CD4-positive, CD25-positive, alpha-beta regulatory T cell (primary cell): ENCODE data around the gene KCNQ1. TPM values are rescaled to one million over a fixed set of nuclear protein-coding genes. Genes with fewer than 3 reads are reported as not detected.

Source experiments
- ATAC-seq, 2 donors: fragments of 150-1000 bp; cut with Tn5 transposase; one replicate each; pipeline ENCODE4 v1.10.0; 2021; ENCODE audit warnings: low read depth in 2 of 2, moderate number of reproducible peaks in 2 of 2, moderate library complexity in 1 of 2
- DNase-seq, 3 donors: peaks; one replicate each; pipeline versions ENCODE4 v3.0.0 to v3.0.0-alpha.2; 2012 to 2022; ENCODE audit warnings: mixed read lengths in 1 of 3
- H3K27ac ChIP-seq: one replicate; pipeline ENCODE4 v1.7.0; 2013; ENCODE audit warnings: mild to moderate bottlenecking, low read length; ENCODE audit not compliant: insufficient read depth, poor library complexity, severe bottlenecking
- H3K27me3 ChIP-seq: one replicate; pipeline ENCODE4 v1.7.0; 2013; ENCODE audit warnings: low read length; ENCODE audit not compliant: control insufficient read depth, insufficient read depth
- H3K36me3 ChIP-seq: one replicate; pipeline ENCODE4 v1.7.0; 2013; ENCODE audit warnings: mild to moderate bottlenecking, low read length, moderate library complexity; ENCODE audit not compliant: control insufficient read depth, insufficient read depth
- H3K4me1 ChIP-seq: 2 replicates; pipeline ENCODE4 v1.7.0; 2013; ENCODE audit warnings: mild to moderate bottlenecking, low read length; ENCODE audit not compliant: insufficient read depth, control insufficient read depth, poor library complexity, severe bottlenecking
- H3K4me3 ChIP-seq: one replicate; pipeline ENCODE4 v1.7.0; 2013; ENCODE audit warnings: low read depth, mild to moderate bottlenecking, low read length, moderate library complexity
- H3K9me3 ChIP-seq, 2 experiments: 1 replicate in 1 of 2; 2 replicates in 1 of 2; pipeline ENCODE4 v1.7.0; 2013; ENCODE audit warnings: low read length in 2 of 2, mild to moderate bottlenecking in 1 of 2, moderate library complexity in 1 of 2; ENCODE audit not compliant: control insufficient read depth in 2 of 2
- H3K27ac Mint-ChIP-seq, 3 donors: one replicate each; pipeline ENCODE4 v1.8.0; 2020 to 2022; ENCODE audit warnings: mild to moderate bottlenecking in 3 of 3, mixed read lengths in 3 of 3, moderate library complexity in 2 of 3
- H3K27me3 Mint-ChIP-seq: one replicate; pipeline ENCODE4 v1.8.0; 2022; ENCODE audit warnings: mild to moderate bottlenecking, mixed read lengths
- H3K36me3 Mint-ChIP-seq: one replicate; pipeline ENCODE4 v1.8.0; 2020; ENCODE audit warnings: mixed read lengths
- H3K4me1 Mint-ChIP-seq, 4 donors: one replicate each; pipeline ENCODE4 v1.8.0; 2020 to 2022; ENCODE audit warnings: mixed read lengths in 4 of 4, mild to moderate bottlenecking in 1 of 4
- H3K4me3 Mint-ChIP-seq, 4 donors: one replicate each; pipeline ENCODE4 v1.8.0; 2020 to 2022; ENCODE audit warnings: mild to moderate bottlenecking in 4 of 4, mixed read lengths in 4 of 4, moderate library complexity in 3 of 4
- H3K9me3 Mint-ChIP-seq, 7 donors: one replicate each; pipeline ENCODE4 v1.8.0; 2020 to 2022; ENCODE audit warnings: mixed read lengths in 7 of 7, mild to moderate bottlenecking in 3 of 7, moderate library complexity in 2 of 7
- polyA plus RNA-seq, 4 donors: library from polyadenylated mRNA; unstranded; fragments of 300-500 nt; fragmentation: Illumina TruSeq; gene quantifications; one replicate each; pipeline ENCODE4 v1.2.3, GENCODE V29; 2021
- total RNA-seq: library from RNA; stranded (reverse); gene quantifications from one replicate; pipeline ENCODE4 v1.2.3, GENCODE V29; 2022

The KCNQ1 gene
- total and polyA plus RNA-seq, 5 donors from 2014 or later, result 5.5 to 13.4 (median 6.8) TPM

DNA sequence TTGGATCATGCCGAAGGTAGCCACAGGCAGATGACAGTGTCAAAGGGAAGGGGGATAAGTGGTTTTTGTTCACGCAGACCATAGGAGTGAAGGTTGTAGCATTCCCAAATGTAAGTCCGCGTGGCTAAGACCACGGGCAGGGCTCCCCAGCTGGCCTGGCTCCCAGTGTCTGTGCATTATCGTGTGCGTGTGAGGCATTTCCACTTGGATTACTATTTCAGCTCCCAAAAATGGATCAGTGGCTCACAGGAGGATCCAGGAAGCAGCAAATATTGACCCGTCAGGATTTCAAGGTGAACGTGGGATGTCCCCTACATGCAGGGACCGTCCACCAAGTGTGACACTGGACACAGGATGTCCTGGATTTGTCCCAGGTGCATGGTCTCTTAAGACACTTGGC, 430.2 kb downstream of the KCNQ1 start:
- Histone ChIP-seq H3K4me3 (no peak overlapping the region), H3K4me1 (no peaks in the 10 kb centered on the region), H3K36me3 (no peaks in the 10 kb centered on the region), H3K9me3 (no peaks in the 10 kb centered on the region), H3K27ac (no peak overlapping the region), H3K27me3 (no peaks in the 10 kb centered on the region)
- Mint-ChIP-seq H3K4me3 (no peak overlapping the region), H3K27ac (peak overlapping the region in 1 of 3 donors; percentile 3), H3K27me3 (peaks cover 21% of the 10 kb centered on the region), H3K4me1 (peaks cover 0 to 4% (median 0%) of the 10 kb centered on the region in 4 donors), H3K36me3 (peaks cover 2% of the 10 kb centered on the region), H3K9me3 (peaks cover 0 to 4% (median 0%) of the 10 kb centered on the region in 7 donors)
- DNase-seq, result no peak
- no peak for ATAC-seq

DNA sequence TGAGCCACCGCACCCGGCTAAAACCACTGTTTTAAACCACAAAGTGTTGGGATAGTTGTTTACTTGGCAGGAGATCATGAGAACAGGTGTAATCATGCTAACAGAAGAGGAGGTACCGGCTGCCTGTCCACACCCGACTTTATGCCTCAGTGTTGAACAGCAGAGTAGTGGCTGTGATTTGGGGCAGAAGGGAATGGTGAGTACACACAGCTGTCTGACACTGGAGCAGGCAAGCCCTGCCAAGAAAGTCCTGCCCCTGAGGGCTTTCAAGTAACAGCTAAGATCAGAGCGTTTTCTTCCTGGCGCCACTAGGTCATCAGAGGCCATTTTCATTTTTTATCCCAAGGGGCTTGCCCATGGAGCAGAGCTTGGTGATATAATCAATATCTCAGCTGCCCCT, 432.7 kb downstream of the KCNQ1 start:
- Mint-ChIP-seq H3K36me3 (peaks cover 2% of the 10 kb centered on the region), H3K27ac (peak overlapping the region in 1 of 3 donors; percentile 26), H3K4me3 (no peak overlapping the region), H3K4me1 (no peaks in the 10 kb centered on the region), H3K9me3 (peaks cover 0 to 4% (median 0%) of the 10 kb centered on the region in 7 donors), H3K27me3 (peaks cover 20% of the 10 kb centered on the region)
- Histone ChIP-seq H3K27ac (no peak overlapping the region), H3K9me3 (no peaks in the 10 kb centered on the region), H3K4me1 (no peaks in the 10 kb centered on the region), H3K27me3 (no peaks in the 10 kb centered on the region), H3K4me3 (no peak overlapping the region), H3K36me3 (no peaks in the 10 kb centered on the region)
- DNase-seq, result no peak
- no peak for ATAC-seq

DNA sequence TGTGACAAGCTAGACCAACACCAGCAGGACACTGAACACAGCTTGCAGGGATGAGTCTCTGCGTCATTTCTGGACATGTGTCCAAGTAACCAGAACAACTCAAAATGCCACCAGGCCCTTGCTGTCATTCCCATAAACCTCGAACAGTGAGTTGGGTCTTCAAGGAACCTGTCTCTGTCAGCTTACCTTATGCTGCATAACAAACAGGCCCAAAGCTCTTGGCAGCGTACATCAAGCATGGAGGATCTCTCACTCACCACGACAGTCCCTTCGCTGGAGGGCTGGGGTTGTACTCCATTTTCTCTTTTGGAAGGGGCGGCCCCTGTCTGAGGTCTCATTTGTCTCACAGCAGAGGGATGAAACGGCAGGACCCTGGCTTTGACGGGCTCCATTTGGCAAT, 434.0 kb downstream of the KCNQ1 start:
- no peak for DNase-seq
- H3K9me3 ChIP-seq, result no peaks in the 10 kb centered on the region
- no peak overlapping the region for H3K27ac ChIP-seq
- peaks cover 2% of the 10 kb centered on the region for H3K27me3 ChIP-seq
- Mint-ChIP-seq H3K27ac (no peak overlapping the region), H3K9me3 (peaks cover 0 to 4% (median 0%) of the 10 kb centered on the region in 7 donors), H3K27me3 (peaks cover 30% of the 10 kb centered on the region), H3K4me3 (no peak overlapping the region), H3K4me1 (peaks cover 0 to 6% (median 2%) of the 10 kb centered on the region in 4 donors), H3K36me3 (peaks cover 2% of the 10 kb centered on the region)
- no peak for ATAC-seq
- H3K36me3 ChIP-seq, result no peaks in the 10 kb centered on the region
- H3K4me1 ChIP-seq, result peaks cover 3% of the 10 kb centered on the region
- no peak overlapping the region for H3K4me3 ChIP-seq

DNA sequence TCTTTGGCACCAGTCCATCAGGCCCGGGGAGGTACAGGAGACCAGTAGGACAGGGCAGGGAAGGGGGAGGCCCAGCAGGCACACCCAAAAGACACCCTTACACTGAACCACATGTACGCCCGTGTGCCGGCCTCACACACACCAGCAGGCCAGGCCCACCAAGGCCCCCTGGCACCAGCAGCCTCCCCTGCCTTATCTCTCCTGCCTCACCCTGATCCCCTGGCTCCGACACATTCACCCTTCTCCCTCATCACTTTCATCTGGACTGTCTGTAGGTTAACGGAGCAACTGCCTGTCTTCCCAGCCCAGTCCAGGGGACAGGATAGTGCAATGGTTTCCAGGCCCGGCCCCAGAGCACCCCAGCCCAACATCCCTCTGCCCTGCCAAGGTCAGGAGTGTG, 435.8 kb downstream of the KCNQ1 start:
- Histone ChIP-seq H3K27ac (no peak overlapping the region), H3K36me3 (no peaks in the 10 kb centered on the region), H3K27me3 (peaks cover 2% of the 10 kb centered on the region), H3K9me3 (no peaks in the 10 kb centered on the region), H3K4me3 (no peak overlapping the region), H3K4me1 (peaks cover 16% of the 10 kb centered on the region)
- Mint-ChIP-seq H3K4me1 (peaks cover 0 to 8% (median 2%) of the 10 kb centered on the region in 4 donors), H3K9me3 (peaks cover 0 to 2% (median 0%) of the 10 kb centered on the region in 7 donors), H3K36me3 (peaks cover 2% of the 10 kb centered on the region), H3K27me3 (peaks cover 30% of the 10 kb centered on the region), H3K27ac (no peak overlapping the region), H3K4me3 (peak overlapping the region in 1 of 4 donors; percentile 32)
- DNase-seq, result no peak
- ATAC-seq, result no peak

DNA sequence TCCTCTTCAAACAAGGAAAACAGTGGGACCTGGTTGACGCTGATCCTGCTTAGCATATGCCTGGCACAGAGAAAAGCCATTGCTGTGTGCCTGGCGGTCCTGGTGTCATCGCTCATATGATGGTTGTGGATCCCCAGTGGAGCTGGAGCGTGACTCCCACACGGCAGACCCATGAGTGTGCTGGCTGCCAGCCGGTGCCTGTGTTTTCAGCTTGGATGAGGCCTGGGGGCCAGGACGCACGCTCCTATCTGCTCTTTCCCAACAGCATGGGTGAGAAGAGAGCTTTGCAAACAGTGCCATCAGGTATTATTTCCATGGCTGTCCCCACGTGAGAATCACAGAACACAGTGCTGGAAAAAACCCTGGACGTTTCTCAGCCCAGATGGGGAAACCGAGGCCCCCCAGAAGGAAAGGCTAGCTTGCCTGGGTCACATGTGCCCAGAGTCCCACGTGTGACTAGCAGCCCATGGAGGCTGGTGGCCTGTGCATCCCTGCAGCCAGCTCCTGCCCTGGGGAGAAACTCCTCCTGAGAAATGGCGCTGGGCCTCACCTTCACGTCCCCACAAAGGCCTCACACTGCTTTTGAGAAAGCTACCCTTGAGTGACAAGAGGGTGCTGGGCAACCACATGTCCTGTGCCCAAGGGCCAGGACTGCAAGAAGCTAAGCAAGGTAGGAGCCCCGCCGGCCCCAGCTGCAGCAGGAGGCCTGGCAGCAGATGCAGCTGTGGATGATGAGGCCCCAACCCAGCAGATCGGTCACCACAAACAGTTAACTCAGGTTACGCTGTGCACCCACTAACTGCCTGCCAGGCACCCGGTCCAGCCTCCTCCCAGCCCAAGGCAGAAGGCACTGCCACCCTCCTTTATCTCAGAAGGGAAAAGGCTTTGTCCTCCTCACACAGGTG, 436.5 kb downstream of the KCNQ1 start:
- peaks cover 2% of the 10 kb centered on the region for H3K36me3 Mint-ChIP-seq
- ATAC-seq, result no peak
- Histone ChIP-seq H3K9me3 (no peaks in the 10 kb centered on the region), H3K27me3 (peaks cover 2% of the 10 kb centered on the region), H3K36me3 (no peaks in the 10 kb centered on the region), H3K4me1 (peaks cover 19% of the 10 kb centered on the region), H3K27ac (no peak overlapping the region), H3K4me3 (no peak overlapping the region)
- peaks cover 0 to 8% (median 2%) of the 10 kb centered on the region in 4 donors for H3K4me1 Mint-ChIP-seq
- H3K27ac Mint-ChIP-seq, result no peak overlapping the region
- peaks cover 30% of the 10 kb centered on the region for H3K27me3 Mint-ChIP-seq
- DNase-seq, result no peak
- peak overlapping the region in 2 of 4 donors; percentile 21 to 49 for H3K4me3 Mint-ChIP-seq
- H3K9me3 Mint-ChIP-seq, result no peaks in the 10 kb centered on the region

DNA sequence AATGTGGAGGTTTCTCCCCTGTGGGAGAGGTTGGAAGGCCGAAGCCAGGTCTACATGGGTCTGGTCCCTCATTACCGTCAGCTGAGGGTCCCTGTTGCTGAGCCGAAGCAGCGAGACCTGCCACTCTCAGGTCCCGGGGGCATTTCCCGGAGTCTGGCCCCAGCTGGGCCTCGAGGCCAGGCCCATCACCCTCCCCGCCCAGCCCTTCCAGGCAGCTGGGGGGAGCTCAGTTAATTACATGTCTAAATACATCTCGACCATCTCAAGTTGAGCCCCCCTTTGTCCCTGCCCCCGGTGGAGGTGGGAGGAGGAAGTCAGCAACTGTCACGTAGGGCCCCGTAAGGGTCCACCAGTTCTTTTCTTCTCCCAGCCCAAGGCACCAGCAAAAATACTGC, 437.2 kb downstream of the KCNQ1 start:
- Mint-ChIP-seq H3K27me3 (peaks cover 30% of the 10 kb centered on the region), H3K36me3 (peaks cover 2% of the 10 kb centered on the region), H3K4me3 (peak overlapping the region in 1 of 4 donors; percentile 32), H3K4me1 (peaks cover 0 to 14% (median 2%) of the 10 kb centered on the region in 4 donors), H3K27ac (no peak overlapping the region), H3K9me3 (no peaks in the 10 kb centered on the region)
- peaks cover 2% of the 10 kb centered on the region for H3K27me3 ChIP-seq
- H3K9me3 ChIP-seq, result no peaks in the 10 kb centered on the region
- H3K4me1 ChIP-seq, result peaks cover 21% of the 10 kb centered on the region
- DNase-seq (no peak), ATAC-seq (no peak)
- no peak overlapping the region for H3K4me3 ChIP-seq
- no peaks in the 10 kb centered on the region for H3K36me3 ChIP-seq
- H3K27ac ChIP-seq, result no peak overlapping the region

DNA sequence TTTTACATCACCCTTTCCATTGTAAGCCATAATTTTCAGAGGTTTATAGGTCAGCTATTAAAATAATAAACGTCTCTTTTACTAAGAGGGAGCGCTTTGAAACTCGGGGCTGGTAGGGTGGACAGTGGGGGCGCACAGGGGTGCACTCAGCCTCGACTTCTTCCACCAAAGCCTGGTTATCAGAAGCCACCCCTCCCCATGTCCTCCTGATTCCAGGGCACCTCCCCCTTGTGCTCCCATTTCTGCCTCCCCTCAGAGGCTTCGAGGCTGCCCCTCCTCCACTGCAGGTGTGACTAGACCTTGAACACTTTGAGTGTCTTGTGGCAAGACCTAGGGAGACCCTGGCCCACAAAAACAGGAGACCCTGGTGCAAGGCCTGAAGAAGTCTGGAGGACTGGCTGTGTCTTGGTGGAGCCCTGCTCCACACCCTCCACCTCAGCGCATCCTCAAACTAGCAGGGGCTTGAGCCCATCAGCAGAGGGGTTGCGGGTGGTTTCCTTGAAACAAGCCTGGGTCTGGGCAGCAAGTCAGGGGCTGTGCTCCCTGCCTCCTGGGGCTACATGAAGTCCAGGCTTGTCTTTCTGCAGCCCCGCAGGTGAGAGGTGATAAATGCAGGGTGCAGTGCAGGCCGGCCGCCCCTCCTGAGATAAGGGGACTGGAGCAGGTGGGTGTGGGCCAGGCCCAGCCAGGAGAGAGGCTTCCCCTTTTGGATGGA, 437.7 kb downstream of the KCNQ1 start:
- Mint-ChIP-seq H3K27ac (no peak overlapping the region), H3K4me1 (peaks cover 0 to 19% (median 5%) of the 10 kb centered on the region in 4 donors), H3K27me3 (peaks cover 30% of the 10 kb centered on the region), H3K4me3 (peak overlapping the region; percentile 67 to 83 (median 76)), H3K9me3 (no peaks in the 10 kb centered on the region), H3K36me3 (peaks cover under 1% of the 10 kb centered on the region)
- ATAC-seq (no peak), DNase-seq (no peak)
- peaks cover 21% of the 10 kb centered on the region for H3K4me1 ChIP-seq
- no peak overlapping the region for H3K27ac ChIP-seq
- H3K4me3 ChIP-seq, result no peak overlapping the region
- H3K36me3 ChIP-seq, result no peaks in the 10 kb centered on the region
- peaks cover 2% of the 10 kb centered on the region for H3K27me3 ChIP-seq
- H3K9me3 ChIP-seq, result no peaks in the 10 kb centered on the region
